Hippocampal formation (tissue), 2 donors: ENCODE data around the gene PTPRD.

Experiments
- DNase-seq, 2 donors: peaks; one replicate each; lab custom pipeline; 2025; lab: John Stamatoyannopoulos, UW

Gene PTPRD

GRCh38 chr9:8436786-8437185 is 2176.0 kb downstream of the PTPRD start:
- DNase-seq, result no peak

- no peak for DNase-seq
These were observed 2178.2 kb downstream of the PTPRD start for GRCh38 chr9:8434621-8435020.

DNA sequence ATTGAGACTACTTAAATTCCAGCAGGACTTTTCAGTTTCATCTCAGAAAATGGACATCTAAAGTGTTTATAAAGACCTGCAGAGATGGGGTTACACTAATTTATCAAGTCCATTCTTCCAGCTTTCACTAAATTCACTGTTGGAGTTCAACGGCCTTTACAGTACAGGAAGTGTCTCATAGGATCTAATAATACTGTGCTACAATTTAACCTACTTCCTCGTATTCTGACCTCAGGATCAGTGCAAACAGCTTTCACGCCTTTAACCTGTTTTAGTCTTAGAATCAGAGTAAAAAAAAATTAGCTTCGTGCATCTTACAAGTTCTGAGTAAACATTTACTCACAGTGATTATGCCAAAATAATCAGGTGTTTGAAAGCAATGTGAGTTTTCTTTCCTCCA is 2180.6 kb downstream of the PTPRD start:
- no peak for DNase-seq

- no peak for DNase-seq
These were observed 2181.3 kb downstream of the PTPRD start for GRCh38 chr9:8431505-8431904.

DNA sequence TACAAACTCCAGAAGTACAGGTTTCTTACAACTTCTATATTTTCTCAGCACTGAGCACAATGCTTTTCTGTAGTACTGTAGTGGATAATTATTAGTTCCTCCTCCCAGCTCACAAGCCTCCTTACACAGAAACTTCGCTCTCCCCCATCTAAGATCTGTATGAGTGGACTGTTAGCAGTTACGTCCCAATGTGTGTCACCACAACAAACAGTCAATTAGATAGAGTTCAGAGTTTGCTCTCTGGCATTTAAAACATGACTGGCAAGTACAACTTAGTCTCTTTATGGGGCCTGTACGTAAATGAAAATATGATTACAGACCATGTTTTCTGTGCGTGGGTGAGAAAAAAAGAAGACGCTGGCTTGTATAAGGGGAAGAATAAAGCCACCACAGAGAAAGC is 2181.9 kb downstream of the PTPRD start:
- no peak for DNase-seq

DNA sequence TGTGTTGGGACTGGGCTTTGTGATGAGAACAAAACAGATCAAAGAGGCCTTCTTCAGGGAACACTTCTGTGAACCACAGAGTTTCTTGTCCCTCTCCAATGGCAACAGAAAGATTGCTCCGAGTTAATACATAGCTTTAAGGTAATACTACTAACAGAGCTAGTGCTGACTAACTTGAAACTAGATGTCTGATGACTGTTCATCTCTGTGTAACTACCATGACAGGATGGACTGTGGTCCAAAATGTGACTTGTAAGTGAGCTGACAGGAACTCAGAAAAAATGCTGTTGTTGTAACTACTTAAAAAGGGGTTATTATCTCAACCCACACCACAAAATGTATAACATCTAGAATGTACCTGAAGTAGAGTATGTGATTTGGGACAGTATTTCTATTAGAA is 2183.0 kb downstream of the PTPRD start:
- no peak for DNase-seq

- no peak for DNase-seq
These were observed 2183.6 kb downstream of the PTPRD start for GRCh38 chr9:8429157-8429556.

- no peak for DNase-seq
These were observed 2184.4 kb downstream of the PTPRD start for GRCh38 chr9:8428389-8428788.

DNA sequence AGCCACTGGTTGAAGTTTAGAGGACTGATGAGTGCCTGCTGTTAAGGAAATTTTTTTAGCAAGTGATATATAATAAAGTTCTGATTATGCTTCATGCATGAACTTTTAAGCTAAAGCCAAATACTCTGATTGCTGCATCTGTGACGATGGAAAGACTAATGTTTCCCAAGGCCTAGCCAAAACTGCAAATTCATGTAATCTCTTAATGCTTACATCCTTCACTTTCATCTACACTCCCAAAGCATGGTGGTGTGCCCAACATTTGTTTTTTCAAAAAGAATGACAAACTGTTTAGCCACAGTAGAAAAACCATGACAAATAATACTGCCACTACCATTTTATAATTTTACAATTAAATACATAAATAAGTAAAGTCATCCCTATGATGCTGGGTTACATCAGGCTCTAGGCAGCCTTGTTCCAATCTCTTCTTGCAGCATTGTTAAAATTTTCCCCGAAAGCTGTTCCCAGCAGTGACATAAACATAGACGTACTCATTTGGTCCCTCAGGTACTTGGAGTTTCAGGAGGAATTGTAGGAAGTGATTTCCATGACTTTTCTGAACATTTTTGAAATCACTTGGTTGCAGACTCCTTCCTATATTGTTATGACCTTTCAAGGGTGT is 2187.9 kb downstream of the PTPRD start:
- DNase-seq, result no peak

GRCh38 chr9:8420416-8420815 is 2192.4 kb downstream of the PTPRD start:
- DNase-seq, result no peak

DNA sequence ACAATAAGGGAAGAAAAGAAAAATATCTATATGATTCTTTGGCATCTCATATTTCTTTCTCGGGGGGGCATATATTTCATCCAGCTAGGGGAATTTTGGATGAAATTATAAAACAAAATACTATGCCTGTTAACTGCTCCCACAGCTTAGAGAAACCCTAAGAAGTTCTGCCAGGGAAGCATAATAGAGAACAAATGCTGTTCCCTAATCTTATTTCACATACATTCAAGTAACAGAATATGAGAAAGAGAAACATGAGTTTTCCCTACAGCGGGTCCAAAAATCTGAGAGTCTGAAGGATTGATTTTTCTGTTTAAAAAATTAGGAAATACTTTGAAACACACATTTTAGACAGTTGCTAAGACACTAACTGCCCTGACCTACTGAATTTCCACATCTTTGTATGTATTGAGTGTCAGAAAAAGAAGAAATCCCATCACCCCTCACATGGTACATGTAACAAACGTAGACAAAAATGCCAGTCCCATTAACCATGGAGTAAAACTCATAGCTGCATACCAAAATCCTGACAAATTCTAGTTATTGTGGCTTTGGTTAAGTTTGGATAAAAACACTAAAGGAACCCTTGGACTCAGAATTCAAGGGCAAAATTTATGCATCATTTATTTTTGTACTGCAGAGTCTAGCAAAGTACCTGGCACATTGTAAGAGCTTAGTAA is 2193.1 kb downstream of the PTPRD start:
- DNase-seq, result no peak

DNA sequence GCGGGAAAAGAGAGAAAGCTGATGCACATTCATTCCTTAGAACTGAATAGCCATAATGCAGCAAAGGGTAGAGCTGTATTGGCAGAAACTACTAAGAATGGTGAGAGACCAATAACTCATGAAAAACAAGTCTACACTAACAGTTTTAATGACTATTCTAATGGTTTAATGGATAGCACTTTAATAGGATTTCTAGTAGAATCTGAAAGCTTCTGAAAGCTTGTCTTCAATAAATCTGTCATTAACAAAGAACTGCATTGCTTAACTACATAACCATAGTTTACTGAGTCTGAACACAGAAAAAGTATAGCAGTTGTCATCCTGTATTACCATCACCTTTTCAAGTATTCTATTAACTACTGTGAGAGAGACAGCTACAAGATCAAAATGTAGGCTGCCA is 2195.5 kb downstream of the PTPRD start:
- no peak for DNase-seq

DNA sequence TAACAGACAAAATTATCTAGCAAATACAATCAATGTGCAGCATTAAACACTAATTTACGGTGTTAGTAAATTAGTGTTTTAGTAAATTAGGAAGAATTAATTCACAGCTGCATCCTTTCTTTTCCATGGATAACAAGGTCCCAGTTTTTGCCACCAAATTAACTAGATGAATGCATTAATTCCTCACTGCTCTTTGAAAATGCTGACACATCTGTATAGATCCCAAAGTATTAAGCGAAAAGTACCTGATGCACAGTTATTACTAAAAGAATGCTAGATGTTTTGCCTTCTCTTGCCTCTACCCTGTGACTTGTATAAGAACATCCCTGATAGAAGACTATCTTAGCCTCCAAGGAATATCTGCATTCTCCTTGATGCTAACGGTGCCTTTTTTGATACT is 2200.5 kb downstream of the PTPRD start:
- DNase-seq, result no peak

DNA sequence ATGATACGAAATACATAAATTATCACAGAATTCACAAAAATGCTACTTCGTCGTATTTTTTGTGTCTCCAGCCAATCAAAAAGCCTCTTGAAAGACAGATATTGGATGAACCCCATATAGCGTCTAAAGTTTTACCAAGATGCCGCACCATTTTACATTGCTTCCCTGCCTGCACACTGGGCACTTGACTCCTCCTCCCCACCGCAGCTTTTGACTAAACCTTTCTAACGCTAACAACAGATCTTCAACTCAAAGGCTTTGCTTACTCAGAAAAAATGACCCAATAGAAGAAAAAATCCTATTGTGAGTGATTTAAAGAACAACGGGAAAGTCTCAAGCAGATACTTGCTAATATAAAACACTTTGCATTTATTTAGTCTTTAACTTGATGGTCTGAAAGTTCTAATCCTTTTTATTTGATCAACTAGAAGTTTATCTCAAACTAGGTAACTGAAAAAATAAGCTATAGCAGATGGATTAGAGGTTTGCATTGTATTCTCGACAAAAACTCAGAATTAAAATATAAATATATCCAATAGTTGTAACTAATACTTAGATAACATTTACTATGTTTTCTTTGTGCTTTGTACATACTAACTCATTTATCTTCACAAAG is 2204.1 kb downstream of the PTPRD start:
- DNase-seq, result no peak

- DNase-seq, result no peak
These were observed 2210.7 kb downstream of the PTPRD start for GRCh38 chr9:8401961-8402705.

- DNase-seq, result no peak
These were observed 2212.4 kb downstream of the PTPRD start for GRCh38 chr9:8400378-8400777.

GRCh38 chr9:8395022-8395421 is 2217.8 kb downstream of the PTPRD start:
- no peak for DNase-seq

DNA sequence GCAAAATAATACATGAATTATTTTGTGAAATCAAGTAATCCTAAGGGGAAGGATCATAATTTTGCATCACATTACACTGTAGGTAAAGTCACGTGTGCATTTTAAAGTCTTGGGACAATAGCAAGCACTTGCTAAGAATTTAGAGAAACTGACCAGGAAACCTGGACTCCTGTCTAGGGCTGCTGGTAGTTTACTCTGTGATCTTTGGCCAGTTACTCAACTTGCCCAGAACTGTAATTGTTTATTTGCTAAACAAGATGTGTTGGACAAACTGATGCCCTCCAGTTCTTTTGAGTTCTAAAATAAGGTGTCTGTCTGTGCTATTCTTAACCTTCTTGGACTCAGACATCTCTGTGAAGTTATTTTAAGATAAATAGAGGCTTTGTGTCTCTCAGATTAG is 2218.5 kb downstream of the PTPRD start:
- DNase-seq, result no peak

DNA sequence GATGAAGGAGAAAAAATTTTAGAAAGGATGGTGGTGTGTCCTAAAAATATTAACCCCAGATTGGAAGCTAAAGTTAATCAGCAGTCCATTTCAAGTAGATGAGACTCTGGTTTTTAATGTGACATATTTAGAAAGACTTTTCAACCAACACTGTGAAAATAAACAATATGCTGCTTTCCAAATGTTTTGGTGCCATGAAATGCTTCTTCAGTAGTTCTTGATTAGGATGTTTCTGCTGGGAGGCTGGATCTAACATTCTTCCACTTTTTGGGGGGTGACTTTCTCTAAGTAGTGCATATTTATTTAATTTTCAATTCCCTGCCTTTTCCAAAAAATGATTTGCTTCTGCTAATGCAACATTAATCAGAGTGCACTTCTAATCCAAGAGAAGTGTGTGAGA is 2219.9 kb downstream of the PTPRD start:
- no peak for DNase-seq

DNA sequence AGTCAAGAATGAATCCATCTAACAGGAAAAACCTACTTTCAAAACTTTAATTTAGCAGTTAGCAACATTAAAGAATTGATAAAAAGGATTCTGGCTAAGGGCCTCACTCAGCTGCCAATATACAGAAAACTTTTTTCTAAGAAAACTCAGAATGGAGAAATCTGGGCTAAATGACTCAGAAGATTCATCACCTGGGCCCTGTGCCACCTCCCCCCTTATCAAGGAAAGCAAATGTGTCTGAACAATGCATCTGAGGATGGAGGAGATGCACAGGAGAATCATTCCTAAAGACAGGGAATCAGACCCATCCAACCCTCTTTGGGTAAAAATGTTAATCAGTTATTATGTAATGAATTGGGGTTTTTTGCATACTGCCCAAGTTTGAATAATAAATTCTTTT is 2221.2 kb downstream of the PTPRD start:
- DNase-seq, result no peak

DNA sequence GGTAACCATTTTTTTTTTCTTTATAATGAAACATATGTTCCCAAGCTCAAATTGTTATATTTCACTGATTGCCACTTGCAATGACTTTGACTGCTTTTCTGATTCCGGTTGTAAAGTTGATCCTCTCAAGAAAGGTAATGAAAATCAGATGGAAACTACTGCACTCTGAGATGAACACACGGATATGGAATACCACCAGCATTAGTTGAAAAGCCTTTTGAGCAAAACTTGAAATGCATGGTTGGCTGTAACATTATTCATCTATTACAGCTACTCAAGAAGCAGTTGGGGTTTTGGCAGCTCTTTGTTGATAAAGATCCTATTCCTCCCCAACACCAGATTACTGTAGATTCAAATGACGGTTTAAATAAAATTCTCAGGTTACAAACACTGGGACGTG is 2221.7 kb downstream of the PTPRD start:
- DNase-seq, result no peak

GRCh38 chr9:8390571-8390970 is 2222.2 kb downstream of the PTPRD start:
- no peak for DNase-seq

DNA sequence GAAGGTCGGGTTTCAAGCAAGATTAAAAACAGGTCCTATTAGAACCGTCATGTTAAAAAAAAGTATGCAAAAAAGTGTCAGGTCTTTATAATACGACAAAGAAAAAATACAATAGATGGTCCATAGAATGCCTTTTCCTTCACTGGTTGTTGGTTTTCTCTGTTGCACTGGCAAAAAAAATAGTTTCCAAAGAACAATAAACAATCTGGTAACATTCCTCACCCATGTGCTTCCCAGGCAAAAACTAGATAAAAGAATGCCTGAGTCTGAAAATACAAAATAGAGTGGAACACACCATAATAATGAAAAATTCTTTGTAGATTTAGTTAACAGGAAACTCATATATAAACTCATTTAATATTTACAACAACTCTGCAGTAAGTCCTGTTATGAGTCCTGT is 2223.3 kb downstream of the PTPRD start:
- DNase-seq, result no peak
